ENCODE results near the gene RNASET2. TPM values are rescaled to one million over a fixed set of nuclear protein-coding genes. Genes with fewer than 3 reads are reported as not detected.
"Not testable (repeated sequence)": the region's sequence is repeated elsewhere in the genome, so short reads cannot be mapped to it uniquely, and the experiment has no call there.

The RNASET2 gene
- total RNA-seq, 1 experiment from 2014 or later = 70.2 TPM

- Mint-ChIP-seq H3K4me3 (ENCODE audit: low read depth, unreplicated experiment) (no peak overlapping the region), H3K36me3 (ENCODE audit: insufficient read depth, unreplicated experiment) (peaks cover 41% of the 10 kb centered on the region), H3K9me3 (ENCODE audit: low read depth, unreplicated experiment) (no peaks in the 10 kb centered on the region), H3K4me1 (ENCODE audit: low read depth, unreplicated experiment) (peaks cover 26% of the 10 kb centered on the region), H3K27me3 (ENCODE audit: unreplicated experiment) (no peaks in the 10 kb centered on the region), H3K27ac (ENCODE audit: unreplicated experiment) (no peak overlapping the region)
- CTCF ChIA-PET = interaction anchor here (0.9 to 2.4 kb wide), 7 partner anchors 11 to 177 kb away, joined by 3 to 14 read pairs (median 5); no protein-coding TSS in a partner anchor
- TF ChIP-seq CTCF (IDR thresholded peaks at IDR 0.05; ENCODE audit: unreplicated experiment) = no peak
- intact Hi-C loops (cut with micrococcal nuclease; ENCODE audit: unreplicated experiment) = loop anchor here (1.0 to 5.0 kb wide), 2 partner anchors 74 to 165 kb away; no protein-coding TSS in a partner anchor
- no TSS peak for BruUV-seq (replicated peaks)
- DNase-seq = no peak
Measured at GRCh38 chr6:166951670-166952060, 4.7 kb downstream of the RNASET2 start.

GRCh38 chr6:166950892-166951669 is 5.3 kb downstream of the RNASET2 start:
- H3K9me3 Mint-ChIP-seq (ENCODE audit: low read depth, unreplicated experiment); H3K27me3 Mint-ChIP-seq (ENCODE audit: unreplicated experiment); BruUV-seq (replicated peaks): not testable (repeated sequence)
- CTCF ChIA-PET = interaction anchor here (0.9 to 2.4 kb wide), 7 partner anchors 10 to 176 kb away, joined by 3 to 14 read pairs (median 5); no protein-coding TSS in a partner anchor
- intact Hi-C loops (cut with micrococcal nuclease; ENCODE audit: unreplicated experiment) = loop anchor here (1.0 to 5.0 kb wide), 2 partner anchors 74 to 165 kb away; no protein-coding TSS in a partner anchor
- Mint-ChIP-seq H3K27ac (ENCODE audit: unreplicated experiment) (peak overlapping the region; percentile 69), H3K36me3 (ENCODE audit: insufficient read depth, unreplicated experiment) (peaks cover 41% of the 10 kb centered on the region), H3K4me3 (ENCODE audit: low read depth, unreplicated experiment) (peak overlapping the region; percentile 37), H3K4me1 (ENCODE audit: low read depth, unreplicated experiment) (peaks cover 26% of the 10 kb centered on the region)
- TF ChIP-seq CTCF (IDR thresholded peaks at IDR 0.05; ENCODE audit: unreplicated experiment) = peak; percentile 59
- DNase-seq = peak; percentile 83

GRCh38 chr6:166950443-166950821 is 5.9 kb downstream of the RNASET2 start:
- intact Hi-C loops (cut with micrococcal nuclease; ENCODE audit: unreplicated experiment) = loop anchor here (5.0 kb wide), 1 partner anchor 73 kb away; no protein-coding TSS in a partner anchor
- BruUV-seq (replicated peaks) = no TSS peak
- CTCF ChIA-PET = interaction anchor here (1.3 to 2.4 kb wide), 2 partner anchors 163 to 165 kb away, joined by 3 to 14 read pairs; no protein-coding TSS in a partner anchor
- TF ChIP-seq CTCF (IDR thresholded peaks at IDR 0.05; ENCODE audit: unreplicated experiment) = no peak
- Mint-ChIP-seq H3K27ac (ENCODE audit: unreplicated experiment) (peak overlapping the region; percentile 69), H3K9me3 (ENCODE audit: low read depth, unreplicated experiment) (no peaks in the 10 kb centered on the region), H3K36me3 (ENCODE audit: insufficient read depth, unreplicated experiment) (peaks cover 37% of the 10 kb centered on the region), H3K27me3 (ENCODE audit: unreplicated experiment) (no peaks in the 10 kb centered on the region), H3K4me3 (ENCODE audit: low read depth, unreplicated experiment) (peak overlapping the region; percentile 37), H3K4me1 (ENCODE audit: low read depth, unreplicated experiment) (peaks cover 24% of the 10 kb centered on the region)
- DNase-seq = no peak

GRCh38 chr6:166949528-166950442 is 6.6 kb downstream of the RNASET2 start:
- Mint-ChIP-seq H3K27ac (ENCODE audit: unreplicated experiment) (peak overlapping the region; percentile 69), H3K4me3 (ENCODE audit: low read depth, unreplicated experiment) (no peak overlapping the region), H3K27me3 (ENCODE audit: unreplicated experiment) (no peaks in the 10 kb centered on the region), H3K9me3 (ENCODE audit: low read depth, unreplicated experiment) (no peaks in the 10 kb centered on the region), H3K4me1 (ENCODE audit: low read depth, unreplicated experiment) (peaks cover 19% of the 10 kb centered on the region), H3K36me3 (ENCODE audit: insufficient read depth, unreplicated experiment) (peaks cover 37% of the 10 kb centered on the region)
- TF ChIP-seq CTCF (IDR thresholded peaks at IDR 0.05; ENCODE audit: unreplicated experiment) = no peak
- CTCF ChIA-PET = interaction anchor here (2.4 kb wide), 1 partner anchor 162 kb away, joined by 14 read pairs; no protein-coding TSS in a partner anchor
- DNase-seq = no peak
- no TSS peak for BruUV-seq (replicated peaks)
- intact Hi-C loops (cut with micrococcal nuclease; ENCODE audit: unreplicated experiment) = loop anchor here (5.0 kb wide), 1 partner anchor 72 kb away; no protein-coding TSS in a partner anchor

- H3K27me3 Mint-ChIP-seq (ENCODE audit: unreplicated experiment); H3K9me3 Mint-ChIP-seq (ENCODE audit: low read depth, unreplicated experiment); DNase-seq; intact Hi-C loops (cut with micrococcal nuclease; ENCODE audit: unreplicated experiment); H3K27ac Mint-ChIP-seq (ENCODE audit: unreplicated experiment); BruUV-seq (replicated peaks); H3K4me3 Mint-ChIP-seq (ENCODE audit: low read depth, unreplicated experiment): not testable (repeated sequence)
- H3K4me1 Mint-ChIP-seq (ENCODE audit: low read depth, unreplicated experiment) = peaks cover 19% of the 10 kb centered on the region
- CTCF ChIA-PET = interaction anchor here (0.6 kb wide), 1 partner anchor 125 kb away, joined by 3 read pairs; no protein-coding TSS in a partner anchor
- H3K36me3 Mint-ChIP-seq (ENCODE audit: insufficient read depth, unreplicated experiment) = peaks cover 36% of the 10 kb centered on the region
Measured at GRCh38 chr6:166948724-166949123, 7.6 kb downstream of the RNASET2 start.

Data from Calu3 (cell line).